GM12891 (cell line): Measurements from ENCODE around the gene CTRB1.
"Not testable (repeated sequence)": the region's sequence is repeated elsewhere in the genome, so short reads cannot be mapped to it uniquely, and the experiment has no call there.

Experiments used
- DNase-seq: peaks from one replicate; pipeline ENCODE4 v3.0.0; 2011; ENCODE audit warnings: low spot score; ENCODE audit not compliant: insufficient read length
- FAIRE-seq: peaks from 2 replicates; lab custom pipeline; 2011; peaks lifted over from hg19 to GRCh38; lab: Jason Lieb, UNC
- PAX5 ChIP-seq: IDR thresholded peaks from 2 replicates; pipeline ENCODE4 v1.6.1; 2011; ENCODE audit warnings: low read length, moderate library complexity, mild to moderate bottlenecking; ENCODE audit not compliant: insufficient read depth, severe bottlenecking
- POLR2A ChIP-seq: IDR thresholded peaks from 2 replicates; pipeline ENCODE4 v1.6.1; 2011; ENCODE audit warnings: low read depth, low read length, control low read depth
- POLR2AphosphoS5 ChIP-seq: IDR thresholded peaks from 2 replicates; pipeline ENCODE4 v1.6.1; 2011; ENCODE audit warnings: low read depth, low read length, control low read depth
- POU2F2 ChIP-seq: IDR thresholded peaks from 2 replicates; pipeline ENCODE4 v1.6.1; 2011; ENCODE audit warnings: low read depth, mild to moderate bottlenecking, control low read depth, low read length, moderate library complexity
- SPI1 ChIP-seq: IDR thresholded peaks from 2 replicates; pipeline ENCODE4 v1.6.1; 2011; ENCODE audit warnings: low read depth, low read length, control low read depth
- TAF1 ChIP-seq: IDR thresholded peaks from 2 replicates; pipeline ENCODE4 v1.6.1; 2011; ENCODE audit warnings: low read depth, low read length, control low read depth

The CTRB1 gene

GRCh38 chr16:75263963-75264445 is 45.2 kb downstream of the CTRB1 start:
- DNase-seq (no peak), FAIRE-seq (no peak)
- no peak for TF ChIP-seq TAF1
- TF ChIP-seq POU2F2: no peak
- no peak for TF ChIP-seq PAX5
- TF ChIP-seq SPI1: no peak
- TF ChIP-seq POLR2AphosphoS5: no peak
- TF ChIP-seq POLR2A: no peak

- no peak for TF ChIP-seq POLR2A
- no peak for TF ChIP-seq POLR2AphosphoS5
- no peak for TF ChIP-seq SPI1
- TF ChIP-seq TAF1: no peak
- TF ChIP-seq POU2F2: no peak
- no peak for TF ChIP-seq PAX5
- FAIRE-seq (no peak), DNase-seq (no peak)
Measured at GRCh38 chr16:75264457-75264998, 45.7 kb downstream of the CTRB1 start.

GRCh38 chr16:75264999-75265910 is 46.5 kb downstream of the CTRB1 start:
- FAIRE-seq (no peak), DNase-seq (peak; percentile 65)
- no peak for TF ChIP-seq POLR2A
- no peak for TF ChIP-seq TAF1
- no peak for TF ChIP-seq POU2F2
- TF ChIP-seq SPI1: no peak
- TF ChIP-seq POLR2AphosphoS5: no peak
- no peak for TF ChIP-seq PAX5

GRCh38 chr16:75265911-75266701 is 47.3 kb downstream of the CTRB1 start:
- FAIRE-seq (peak; percentile 54), DNase-seq (peak; percentile 93)
- 0 out of 2 replicates have a peak, but pooled peaks have one; percentile 49 for TF ChIP-seq TAF1
- no peak for TF ChIP-seq POLR2A

GRCh38 chr16:75266738-75267630 is 48.2 kb downstream of the CTRB1 start:
- FAIRE-seq (no peak), DNase-seq (no peak)
- TF ChIP-seq POLR2A (no peak), SPI1 (no peak), POU2F2 (no peak), POLR2AphosphoS5 (no peak), PAX5 (no peak), TAF1 (no peak)

GRCh38 chr16:75267631-75268264 is 49.0 kb downstream of the CTRB1 start:
- FAIRE-seq: no peak
- DNase-seq: no peak
- TF ChIP-seq POLR2AphosphoS5: no peak
- TF ChIP-seq POU2F2: no peak
- no peak for TF ChIP-seq SPI1
- no peak for TF ChIP-seq POLR2A
- no peak for TF ChIP-seq PAX5
- TF ChIP-seq TAF1: no peak

- not testable (repeated sequence) for FAIRE-seq, DNase-seq
Measured at GRCh38 chr16:75269358-75269757, 50.6 kb downstream of the CTRB1 start.

- peak; percentile 79 for FAIRE-seq
- no peak for DNase-seq
- no peak for TF ChIP-seq TAF1
- TF ChIP-seq POU2F2: no peak
- no peak for TF ChIP-seq POLR2AphosphoS5
- TF ChIP-seq SPI1: no peak
- TF ChIP-seq POLR2A: no peak
- no peak for TF ChIP-seq PAX5
Measured at GRCh38 chr16:75271441-75272096, 52.8 kb downstream of the CTRB1 start.
